ENCODE data around the gene YY1AP1. TPM values are rescaled to one million over a fixed set of nuclear protein-coding genes. Genes with fewer than 3 reads are reported as not detected.
"Not testable (repeated sequence)": the region's sequence is repeated elsewhere in the genome, so short reads cannot be mapped to it uniquely, and the experiment has no call there.

Gene YY1AP1
- total RNA-seq, 1 donor, result 73.5 TPM

DNA sequence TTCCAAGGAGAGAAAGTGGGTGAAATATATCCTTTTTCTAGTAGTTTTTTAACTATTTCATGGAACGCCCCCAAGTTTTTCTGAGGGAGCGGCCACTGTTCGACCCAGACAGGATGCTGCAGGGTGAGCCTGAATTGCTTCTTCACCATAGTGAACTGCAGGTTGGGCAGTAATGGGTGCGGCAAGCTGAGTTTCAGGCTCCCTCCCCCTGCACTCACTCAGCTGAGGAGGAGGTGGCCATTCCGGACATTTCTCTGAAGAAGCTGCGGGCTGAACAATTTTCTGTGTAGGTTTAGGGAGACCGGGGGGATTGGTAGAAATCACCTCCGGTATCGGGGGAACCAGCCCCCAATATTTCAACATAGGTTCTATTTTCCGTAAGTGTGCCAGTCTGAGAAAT is 8.5 kb upstream of the YY1AP1 start:
- no peak for DNase-seq (ENCODE audit: low read depth in 2 of 3, low spot score in 2 of 3)

DNA sequence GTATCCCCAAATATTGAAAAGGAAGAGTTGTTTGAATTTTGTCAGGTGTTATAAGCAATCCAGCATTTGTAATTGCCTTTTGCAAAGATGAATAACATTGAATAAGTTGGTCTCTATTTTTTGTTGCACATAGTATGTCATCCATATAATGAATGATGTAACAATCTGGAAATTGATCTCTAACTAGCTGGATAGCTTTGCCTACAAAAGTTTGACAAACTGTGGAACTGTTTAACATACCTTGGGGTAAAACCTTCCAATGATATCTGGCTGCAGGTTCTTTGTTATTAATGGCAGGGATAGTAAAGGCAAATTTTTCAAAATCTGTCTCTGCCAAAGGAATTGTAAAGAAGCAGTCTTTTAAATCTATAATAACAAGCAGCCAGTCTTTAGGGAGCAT is 8.0 kb upstream of the YY1AP1 start:
- DNase-seq (ENCODE audit: low read depth in 2 of 3, low spot score in 2 of 3), result no peak

DNA sequence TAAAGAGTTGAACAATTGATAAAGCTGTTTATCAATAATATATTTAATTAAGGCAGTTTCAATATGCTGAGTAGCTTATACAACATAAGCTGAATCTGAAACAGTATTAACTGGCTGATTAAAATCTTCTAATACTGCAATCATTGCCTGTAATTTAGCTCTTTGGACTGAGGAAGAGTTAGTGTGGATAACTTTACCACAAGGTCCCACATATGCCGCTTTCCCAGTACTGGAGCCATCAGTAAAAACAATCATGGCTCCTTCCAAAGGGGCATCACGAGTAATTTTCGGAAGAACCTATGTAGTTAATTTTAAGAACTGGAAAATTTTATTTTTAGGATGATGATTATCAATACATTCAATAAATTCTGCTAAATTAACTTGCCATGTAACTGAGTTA is 7.0 kb upstream of the YY1AP1 start:
- no peak for DNase-seq (ENCODE audit: low read depth in 2 of 3, low spot score in 2 of 3)

DNA sequence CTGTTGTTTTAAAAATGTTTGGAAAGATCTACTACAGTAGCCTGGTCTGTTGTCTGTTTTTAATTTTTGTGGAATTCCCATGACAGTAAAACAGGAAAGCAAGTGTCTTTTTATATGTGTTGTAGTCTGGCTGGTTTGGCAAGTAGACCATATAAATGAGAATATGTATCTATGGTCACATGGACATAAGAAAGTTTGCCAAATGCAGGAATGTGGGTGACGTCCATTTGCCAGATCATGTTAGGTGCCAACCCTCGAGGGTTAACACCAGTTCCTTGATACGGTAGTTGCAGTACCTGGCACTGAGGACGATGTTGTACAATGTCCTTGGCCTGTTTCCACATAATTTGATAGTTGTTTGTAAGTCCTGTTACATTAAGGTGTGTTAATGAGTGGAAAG is 6.5 kb upstream of the YY1AP1 start:
- DNase-seq (ENCODE audit: low read depth in 2 of 3, low spot score in 2 of 3), result no peak

DNA sequence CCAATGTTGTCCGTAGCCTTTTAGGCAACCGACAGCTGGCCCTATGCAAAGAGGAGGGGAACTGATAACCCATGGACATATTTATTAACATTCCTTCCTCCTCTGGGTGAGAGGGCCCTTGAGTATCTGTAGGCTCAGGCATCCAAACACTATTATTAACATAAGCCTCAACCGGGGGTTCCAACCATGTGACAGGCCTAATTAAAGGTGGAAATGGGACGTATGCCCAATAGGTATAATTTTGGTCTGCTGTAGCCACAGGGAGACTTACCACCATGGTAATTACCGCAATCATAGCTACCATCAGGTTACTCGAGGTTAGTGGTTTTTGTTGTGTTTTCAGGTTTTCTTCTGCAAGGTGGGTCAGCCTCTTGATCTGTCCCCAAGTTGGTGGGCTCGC is 5.6 kb upstream of the YY1AP1 start:
- no peak for DNase-seq (ENCODE audit: low read depth in 2 of 3, low spot score in 2 of 3)

DNA sequence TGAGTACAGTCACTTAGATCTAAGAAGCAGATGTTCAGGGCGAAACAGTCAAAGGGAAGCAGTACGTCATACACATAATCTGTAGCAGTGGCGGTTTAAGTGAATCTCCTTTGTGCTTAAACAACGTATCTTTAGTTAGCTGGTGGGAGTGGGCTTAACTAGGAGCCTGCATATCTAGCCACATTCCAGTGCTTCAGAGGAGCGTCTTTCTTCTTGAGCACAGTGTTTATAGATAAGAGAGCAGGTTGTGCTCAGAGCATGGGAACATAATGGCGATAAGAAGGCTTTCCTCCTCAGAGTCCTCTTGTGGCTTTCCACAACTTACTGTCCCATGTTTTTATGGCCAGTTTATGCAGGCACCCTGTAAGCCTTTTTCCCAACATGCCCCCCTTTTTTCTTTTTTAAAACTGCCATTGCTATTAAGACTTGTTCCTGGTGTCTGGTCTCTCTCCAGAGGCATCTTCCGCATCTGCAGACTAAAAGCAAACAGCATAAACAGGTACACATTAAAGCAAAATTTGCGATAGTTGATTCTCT is 3.5 kb upstream of the YY1AP1 start:
- no peak for DNase-seq (ENCODE audit: low read depth in 2 of 3, low spot score in 2 of 3)

DNA sequence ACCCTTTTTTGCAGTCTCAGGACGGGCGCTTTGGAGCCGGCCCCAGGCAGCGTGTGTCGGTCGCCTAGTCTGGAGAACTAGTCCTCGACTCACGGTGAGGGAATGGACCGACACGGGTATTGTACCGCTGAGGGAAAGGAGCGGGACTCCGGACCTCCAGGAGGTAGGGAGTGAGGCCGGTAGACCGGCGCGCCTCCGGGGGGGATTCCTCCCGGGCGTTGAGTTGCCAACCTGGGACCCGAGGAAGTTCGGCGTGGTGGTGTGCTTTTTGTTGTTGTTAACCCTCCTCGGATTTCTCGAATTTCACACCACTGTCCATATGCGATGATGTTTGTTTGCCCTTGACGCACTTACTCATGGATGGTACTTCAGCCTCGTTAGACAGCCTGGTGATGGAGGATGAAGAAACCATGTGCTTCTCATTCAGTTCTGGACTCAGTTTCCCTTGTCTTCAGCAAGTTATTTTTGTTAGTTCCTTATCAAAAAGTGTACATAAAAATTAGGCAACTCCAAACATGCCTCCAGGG is 570 bp upstream of the YY1AP1 start, which contains the start of gene DAP3:
Gene DAP3, plus strand, starts transcription at position 11 of the 527 bp plus-strand sequence. CDS start 20,689 bp downstream, outside the sequence.
- not testable (repeated sequence) for DNase-seq (ENCODE audit: low read depth in 2 of 3, low spot score in 2 of 3)

DNA sequence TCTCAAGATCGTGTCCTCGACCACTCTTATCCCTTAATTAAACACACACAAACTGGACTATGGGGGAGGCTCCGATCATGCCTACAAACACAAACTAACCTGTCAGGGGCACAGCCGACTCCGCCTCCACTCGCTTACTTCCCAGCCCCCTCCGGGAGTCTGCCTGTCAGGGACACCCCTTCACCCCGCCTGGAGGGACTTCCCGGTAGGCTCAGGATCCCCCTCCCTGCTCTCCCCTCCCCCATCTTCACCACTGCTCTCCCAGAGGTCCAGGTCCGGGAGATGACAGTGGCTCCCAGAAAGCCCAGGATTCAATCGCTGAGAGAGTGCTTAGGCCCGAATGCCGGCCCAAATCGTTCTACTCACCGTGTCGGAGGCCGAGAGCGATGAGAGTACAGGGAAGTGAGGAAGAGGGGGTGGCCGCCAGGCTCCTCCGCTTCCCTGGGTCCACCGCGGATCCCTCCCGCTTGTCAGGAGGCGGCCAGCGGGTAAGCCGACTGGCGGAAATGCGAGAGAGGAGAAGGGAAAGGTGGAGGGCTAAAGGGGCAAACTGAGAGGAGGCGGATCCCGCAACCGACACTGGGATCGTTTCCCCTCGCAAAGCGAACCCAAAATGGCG is 760 bp downstream of the YY1AP1 start:
- not testable (repeated sequence) for DNase-seq (ENCODE audit: low read depth in 2 of 3, low spot score in 2 of 3)

DNA sequence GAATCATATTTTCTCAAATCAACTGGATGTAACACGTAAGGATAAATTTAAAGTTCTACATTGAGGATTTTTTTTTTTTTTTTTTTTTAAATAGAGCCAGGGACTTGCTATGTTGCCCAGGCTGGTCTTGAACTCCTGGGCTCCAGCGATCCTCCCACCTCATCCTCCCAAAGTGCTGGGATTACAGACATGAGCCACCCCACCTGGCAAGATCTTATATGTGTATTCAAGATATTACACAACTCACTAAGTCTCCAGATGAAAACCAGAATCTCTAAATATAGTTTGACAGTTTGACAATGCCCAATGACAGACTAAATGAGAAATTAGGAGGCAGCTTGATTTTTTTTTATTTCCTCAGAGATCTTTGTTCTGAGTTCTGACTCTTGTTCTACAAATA is 6.8 kb downstream of the YY1AP1 start:
- no peak for DNase-seq (ENCODE audit: low read depth in 2 of 3, low spot score in 2 of 3)

DNA sequence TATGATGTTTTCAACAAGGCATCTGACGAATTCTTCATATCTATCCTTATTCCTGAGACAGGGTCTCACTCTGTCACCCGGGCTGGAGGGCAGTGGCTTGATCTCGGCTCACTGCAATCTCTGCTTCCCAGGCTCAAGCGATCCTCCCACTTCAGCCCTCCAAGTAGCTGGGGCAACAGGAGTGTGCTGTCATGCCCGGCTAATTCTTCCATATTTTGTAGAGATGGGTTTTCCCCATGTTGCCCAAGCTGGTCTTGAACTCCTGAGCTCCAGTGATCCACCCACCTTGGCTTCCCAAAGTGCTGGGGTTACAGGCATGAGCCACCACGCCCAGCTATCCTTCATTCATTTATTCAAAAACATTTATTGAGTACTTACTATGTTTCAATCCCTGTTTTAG is 8.0 kb downstream of the YY1AP1 start:
- no peak for DNase-seq (ENCODE audit: low read depth in 2 of 3, low spot score in 2 of 3)

DNA sequence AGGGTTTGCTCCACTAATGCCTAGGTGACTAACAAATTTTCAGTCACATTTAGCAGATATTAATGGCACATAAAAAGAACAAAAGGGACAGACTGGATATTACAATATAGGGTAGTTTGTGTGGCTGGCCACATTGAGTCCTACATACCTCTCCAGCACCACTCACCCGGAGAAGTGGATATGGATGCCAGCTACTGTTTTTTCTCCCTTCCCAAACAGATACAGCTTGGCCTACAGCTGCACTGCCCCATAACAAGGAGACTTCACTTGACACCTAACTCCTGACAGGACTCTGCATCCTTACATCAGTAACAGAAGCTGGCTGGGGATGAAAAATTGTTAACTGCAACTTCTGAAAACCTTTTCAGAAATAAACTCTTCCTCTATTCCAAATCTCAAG is 9.6 kb downstream of the YY1AP1 start:
- not testable (repeated sequence) for DNase-seq (ENCODE audit: low read depth in 2 of 3, low spot score in 2 of 3)

DNA sequence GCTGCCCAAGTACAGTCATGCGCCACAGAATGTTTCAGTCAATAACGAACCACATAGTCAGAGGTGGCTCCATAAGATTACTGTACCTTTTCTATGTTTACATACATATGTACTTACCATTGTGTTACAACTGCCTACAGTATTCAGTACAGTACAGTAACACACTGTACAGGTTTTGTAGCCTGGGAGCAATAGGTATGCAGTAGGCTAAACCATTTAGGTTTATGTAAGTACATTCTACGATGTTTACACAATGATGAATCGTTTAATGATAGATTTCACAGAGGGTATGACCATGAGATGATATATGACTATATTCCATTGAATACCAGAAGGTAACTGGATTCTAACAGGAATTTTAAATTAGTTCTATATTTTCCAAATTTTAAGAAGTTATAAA is 10.5 kb downstream of the YY1AP1 start:
- DNase-seq (ENCODE audit: low read depth in 2 of 3, low spot score in 2 of 3), result no peak

DNA sequence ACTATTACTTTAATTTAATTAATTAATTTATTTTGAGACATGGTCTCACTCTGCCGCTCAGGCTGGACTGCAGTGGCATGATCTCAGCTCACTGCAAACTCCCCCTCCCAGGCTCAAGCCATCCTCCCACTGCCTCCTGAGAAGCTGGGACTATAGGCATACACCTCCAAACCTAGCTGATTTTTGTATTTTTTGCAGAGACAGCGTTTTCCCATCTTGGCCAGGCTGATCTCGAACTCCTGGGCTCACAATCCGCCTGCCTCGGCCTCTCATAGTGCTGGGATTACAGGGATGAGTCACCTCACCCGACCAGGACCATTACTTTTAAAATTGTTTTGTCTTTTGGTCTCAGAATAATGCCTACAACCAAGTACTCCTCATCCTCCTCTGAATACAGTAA is 15.6 kb downstream of the YY1AP1 start:
- DNase-seq (ENCODE audit: low read depth in 2 of 3, low spot score in 2 of 3), result no peak

DNA sequence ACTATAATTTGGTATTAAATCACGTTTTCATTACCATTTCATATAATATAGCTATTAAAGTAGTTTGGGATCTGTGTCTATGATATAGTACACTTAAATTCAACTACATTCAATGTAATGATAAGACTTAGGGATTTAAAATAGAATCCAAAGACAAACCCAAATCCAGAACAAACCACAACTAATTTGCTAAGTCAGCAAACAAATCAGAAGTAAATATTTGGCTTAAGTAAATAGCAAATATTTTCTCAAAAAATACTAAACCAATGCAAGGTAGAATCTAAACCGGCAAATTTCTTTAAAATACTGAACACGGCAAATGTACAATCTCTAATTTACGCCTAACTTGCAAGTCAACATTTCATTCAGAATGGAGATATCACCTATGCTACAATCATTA is 16.8 kb downstream of the YY1AP1 start:
- no peak for DNase-seq (ENCODE audit: low read depth in 2 of 3, low spot score in 2 of 3)

DNA sequence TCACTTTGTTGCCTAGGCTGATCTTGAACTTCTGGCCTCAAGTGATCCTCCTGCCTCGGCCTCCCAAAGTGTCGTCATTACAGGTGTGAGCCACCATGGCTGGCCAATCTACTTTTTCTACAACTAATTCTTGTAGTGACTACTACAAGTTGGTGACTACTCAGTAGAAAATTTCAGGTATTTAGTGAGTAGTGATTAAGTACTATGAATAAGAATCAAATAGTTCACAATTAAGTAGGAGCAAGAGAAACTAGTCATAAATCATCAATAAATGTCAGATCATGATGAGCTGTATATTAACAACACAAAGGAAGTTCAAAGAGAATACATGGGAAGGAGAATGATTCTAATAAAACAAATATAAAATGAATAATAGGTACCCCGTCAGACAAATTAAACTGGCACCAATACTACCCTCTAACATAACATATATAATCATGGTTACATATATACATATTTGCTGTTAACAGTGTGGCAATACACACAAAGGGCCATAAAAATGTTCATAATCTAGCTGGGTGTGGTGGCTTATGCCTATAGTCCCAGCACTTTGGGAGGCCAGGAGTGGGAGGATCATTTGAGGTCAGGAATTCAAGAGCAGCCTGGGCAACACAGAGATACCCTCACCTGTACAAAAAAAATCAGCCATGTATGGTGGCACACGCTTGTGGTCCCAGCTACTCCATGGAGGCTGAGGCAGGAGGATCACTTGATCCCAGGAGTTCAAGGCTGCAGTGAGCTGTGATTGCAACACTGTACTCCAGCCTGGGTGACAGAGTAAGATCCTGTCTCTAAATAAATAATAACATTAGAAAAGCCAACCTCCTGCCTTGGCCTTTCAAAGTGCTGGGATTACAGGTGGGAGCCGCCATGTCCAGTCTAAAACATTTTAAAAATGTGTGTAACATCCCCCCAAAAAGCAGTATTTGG is 19.1 kb downstream of the YY1AP1 start:
- DNase-seq (ENCODE audit: low read depth in 2 of 3, low spot score in 2 of 3), result no peak

DNA sequence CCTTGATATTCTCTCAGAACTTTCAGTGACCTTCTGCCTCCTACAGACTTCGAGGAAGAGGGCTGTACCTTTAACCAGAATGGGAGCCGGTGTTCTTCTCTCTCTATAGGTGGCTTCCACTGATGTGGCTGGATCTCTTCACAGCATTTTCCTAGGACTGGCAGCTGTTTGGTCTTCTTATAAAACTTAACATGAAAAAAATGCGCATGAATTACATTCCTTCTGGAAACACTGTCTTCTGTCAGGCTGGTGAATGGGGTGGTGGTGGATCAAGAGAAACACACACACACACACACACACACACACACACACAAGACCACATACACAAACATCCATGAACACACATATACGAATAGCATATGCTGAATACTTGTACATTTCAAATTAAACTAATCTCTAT is 27.3 kb downstream of the YY1AP1 start:
- not testable (repeated sequence) for DNase-seq (ENCODE audit: low read depth in 2 of 3, low spot score in 2 of 3)

DNA sequence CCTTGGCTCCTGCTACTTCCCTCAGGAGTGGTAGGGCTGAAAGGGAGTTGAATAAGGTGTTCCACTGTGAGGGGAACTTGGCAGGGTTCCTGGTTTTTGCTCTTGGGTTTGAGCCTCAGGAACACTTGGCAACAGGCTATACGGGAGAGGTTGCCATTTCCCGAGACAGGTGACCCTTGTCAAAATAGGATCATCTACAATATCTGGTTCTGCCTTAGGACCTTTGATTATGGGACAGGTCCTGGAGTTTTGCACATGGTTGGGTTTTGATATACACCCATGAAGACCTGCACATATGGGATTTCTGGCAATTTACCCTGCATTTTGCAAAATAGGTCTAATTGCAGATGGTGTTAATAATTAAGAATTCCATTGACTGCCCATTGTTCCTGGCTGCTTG is 31.1 kb downstream of the YY1AP1 start:
- no peak for DNase-seq (ENCODE audit: low read depth in 2 of 3, low spot score in 2 of 3)

DNA sequence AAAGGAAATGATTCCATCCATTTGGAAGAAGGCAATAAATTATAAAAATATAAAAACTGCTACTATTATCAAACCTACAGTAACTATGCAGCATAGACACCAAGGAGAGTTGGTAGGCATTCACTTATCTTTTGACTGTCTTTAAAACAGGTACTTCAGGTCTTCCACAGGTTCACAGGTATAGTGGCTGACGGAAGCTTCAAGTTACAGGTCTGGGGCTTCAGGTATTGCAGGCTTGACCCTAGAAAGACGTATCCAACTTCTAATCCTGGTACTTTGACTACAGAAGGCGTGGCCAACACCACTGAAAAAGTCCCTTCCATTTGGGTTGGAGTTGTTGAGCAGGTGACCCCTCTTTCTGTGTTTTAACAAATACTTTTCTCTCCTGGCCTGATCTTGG is 35.6 kb downstream of the YY1AP1 start:
- no peak for DNase-seq (ENCODE audit: low read depth in 2 of 3, low spot score in 2 of 3)

DNA sequence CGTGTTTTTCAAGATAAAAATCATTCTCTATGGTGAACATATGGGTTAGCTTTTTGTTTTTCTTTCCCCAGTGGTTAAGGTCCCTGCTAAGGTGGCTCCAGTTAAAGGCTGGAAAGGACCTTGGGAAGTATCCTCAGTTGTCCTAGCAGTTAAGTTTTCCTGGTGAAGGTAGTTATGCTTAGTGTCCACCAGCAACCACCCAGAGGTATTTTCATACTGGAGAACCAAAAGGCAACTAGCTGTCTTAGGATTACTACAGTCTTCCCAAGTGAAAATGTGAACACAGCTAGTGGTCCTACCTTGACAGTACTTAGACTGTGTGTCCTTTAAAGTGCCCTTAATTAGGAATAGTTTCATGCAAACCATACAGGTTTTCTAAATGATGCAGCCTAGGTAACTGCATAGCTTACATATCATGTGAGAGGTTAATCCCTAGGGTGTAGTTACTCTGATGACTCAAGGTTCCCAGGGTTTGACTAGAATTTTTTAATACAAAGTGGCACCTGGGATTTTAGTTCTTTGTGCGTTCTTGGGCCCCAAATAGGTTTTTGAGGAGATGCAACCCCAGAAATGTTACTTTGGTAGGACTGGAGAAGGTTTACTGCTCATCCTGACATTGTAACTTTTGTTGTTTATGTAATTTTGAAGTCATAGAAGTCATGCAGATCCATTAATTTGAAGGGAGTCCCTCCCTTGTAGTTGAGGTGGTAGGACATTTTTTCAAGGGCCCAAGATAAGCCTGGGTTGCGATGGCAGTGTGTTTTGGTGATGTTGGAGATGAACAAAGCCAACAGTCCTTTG is 36.5 kb downstream of the YY1AP1 start:
- no peak for DNase-seq (ENCODE audit: low read depth in 2 of 3, low spot score in 2 of 3)

DNA sequence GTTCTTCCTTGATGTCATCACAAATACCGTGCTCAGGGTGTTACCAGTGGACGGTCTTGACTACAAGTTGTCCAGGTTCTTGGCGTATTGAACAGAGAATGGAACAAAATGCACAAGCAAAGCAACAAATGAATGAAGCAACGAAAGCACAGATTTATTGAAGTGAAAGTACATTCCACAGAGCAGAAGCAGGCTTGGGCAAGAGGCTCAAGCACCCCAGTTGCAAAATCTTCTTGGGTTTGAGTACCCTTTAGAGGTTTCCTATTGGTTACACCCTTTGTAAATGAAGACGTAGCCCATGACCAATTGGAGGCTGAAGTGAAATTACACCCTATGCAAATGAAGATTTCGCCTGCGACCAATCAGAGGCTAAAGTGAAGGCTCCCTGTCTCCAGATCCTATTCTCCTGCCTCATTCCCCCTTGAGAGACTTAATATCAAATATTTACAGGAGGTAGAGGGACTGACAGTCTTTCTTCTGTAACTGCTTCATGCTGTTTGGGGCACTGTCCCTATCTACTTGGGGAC is 38.3 kb downstream of the YY1AP1 start:
- no peak for DNase-seq (ENCODE audit: low read depth in 2 of 3, low spot score in 2 of 3)

DNA sequence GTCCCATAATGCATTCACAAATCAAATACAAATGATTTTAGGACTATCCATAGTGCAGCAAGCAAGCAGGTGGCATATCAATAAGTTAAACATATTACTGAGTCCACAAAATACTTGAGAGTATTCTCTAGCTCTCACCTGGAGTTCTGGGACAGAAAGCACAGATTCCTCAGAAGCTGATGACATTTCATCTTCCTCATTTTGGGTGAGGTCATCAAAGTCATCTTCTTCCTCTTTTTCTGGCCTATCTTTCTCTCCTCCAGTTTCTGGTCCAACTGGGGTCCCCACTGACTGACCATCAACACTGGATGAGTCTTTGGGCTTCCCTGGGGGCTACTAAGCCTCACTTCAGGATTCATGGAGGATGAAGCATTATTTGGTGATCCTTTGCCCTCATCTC is 38.9 kb downstream of the YY1AP1 start:
- DNase-seq (ENCODE audit: low read depth in 2 of 3, low spot score in 2 of 3), result peak in 1 of 3 donors; percentile 20
